OCI-LY1 (cell line): ENCODE data around the gene RNF8.

Experiments used
- EZH2 ChIP-seq: fragments of 200-600 bp; sonication (generic), shearing (Covaris generic); IDR thresholded peaks from 2 replicates; pipeline ENCODE4 v1.8.0; 2017; ENCODE audit warnings: borderline replicate concordance, mixed run types, mild to moderate bottlenecking, antibody characterized with exemption, low read length, moderate library complexity, mixed read lengths
- TF ChIP-seq, protein P1 (sequence below): fragments of 200-600 bp; sonication (generic), shearing (Covaris generic); IDR thresholded peaks from 2 replicates; pipeline ENCODE4 v1.5.1; 2017; ENCODE audit warnings: mild to moderate bottlenecking, antibody characterized with exemption, low read length, moderate library complexity, mixed read lengths

- TF ChIP-seq, protein P1, sequence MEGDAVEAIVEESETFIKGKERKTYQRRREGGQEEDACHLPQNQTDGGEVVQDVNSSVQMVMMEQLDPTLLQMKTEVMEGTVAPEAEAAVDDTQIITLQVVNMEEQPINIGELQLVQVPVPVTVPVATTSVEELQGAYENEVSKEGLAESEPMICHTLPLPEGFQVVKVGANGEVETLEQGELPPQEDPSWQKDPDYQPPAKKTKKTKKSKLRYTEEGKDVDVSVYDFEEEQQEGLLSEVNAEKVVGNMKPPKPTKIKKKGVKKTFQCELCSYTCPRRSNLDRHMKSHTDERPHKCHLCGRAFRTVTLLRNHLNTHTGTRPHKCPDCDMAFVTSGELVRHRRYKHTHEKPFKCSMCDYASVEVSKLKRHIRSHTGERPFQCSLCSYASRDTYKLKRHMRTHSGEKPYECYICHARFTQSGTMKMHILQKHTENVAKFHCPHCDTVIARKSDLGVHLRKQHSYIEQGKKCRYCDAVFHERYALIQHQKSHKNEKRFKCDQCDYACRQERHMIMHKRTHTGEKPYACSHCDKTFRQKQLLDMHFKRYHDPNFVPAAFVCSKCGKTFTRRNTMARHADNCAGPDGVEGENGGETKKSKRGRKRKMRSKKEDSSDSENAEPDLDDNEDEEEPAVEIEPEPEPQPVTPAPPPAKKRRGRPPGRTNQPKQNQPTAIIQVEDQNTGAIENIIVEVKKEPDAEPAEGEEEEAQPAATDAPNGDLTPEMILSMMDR: no peak
- no peak for TF ChIP-seq EZH2
Measured at GRCh38 chr6:37323580-37323979, 30.2 kb upstream of the RNF8 start.
